Measurements from ENCODE around the gene HBQ1. TPM values are rescaled to one million over a fixed set of nuclear protein-coding genes. Genes with fewer than 3 reads are reported as not detected.

HBQ1 gene
- total RNA-seq, 1 experiment from 2014 or later = 10.4 TPM

- POLR2A ChIA-PET = no interaction called here
- TF ChIP-seq, protein P1, sequence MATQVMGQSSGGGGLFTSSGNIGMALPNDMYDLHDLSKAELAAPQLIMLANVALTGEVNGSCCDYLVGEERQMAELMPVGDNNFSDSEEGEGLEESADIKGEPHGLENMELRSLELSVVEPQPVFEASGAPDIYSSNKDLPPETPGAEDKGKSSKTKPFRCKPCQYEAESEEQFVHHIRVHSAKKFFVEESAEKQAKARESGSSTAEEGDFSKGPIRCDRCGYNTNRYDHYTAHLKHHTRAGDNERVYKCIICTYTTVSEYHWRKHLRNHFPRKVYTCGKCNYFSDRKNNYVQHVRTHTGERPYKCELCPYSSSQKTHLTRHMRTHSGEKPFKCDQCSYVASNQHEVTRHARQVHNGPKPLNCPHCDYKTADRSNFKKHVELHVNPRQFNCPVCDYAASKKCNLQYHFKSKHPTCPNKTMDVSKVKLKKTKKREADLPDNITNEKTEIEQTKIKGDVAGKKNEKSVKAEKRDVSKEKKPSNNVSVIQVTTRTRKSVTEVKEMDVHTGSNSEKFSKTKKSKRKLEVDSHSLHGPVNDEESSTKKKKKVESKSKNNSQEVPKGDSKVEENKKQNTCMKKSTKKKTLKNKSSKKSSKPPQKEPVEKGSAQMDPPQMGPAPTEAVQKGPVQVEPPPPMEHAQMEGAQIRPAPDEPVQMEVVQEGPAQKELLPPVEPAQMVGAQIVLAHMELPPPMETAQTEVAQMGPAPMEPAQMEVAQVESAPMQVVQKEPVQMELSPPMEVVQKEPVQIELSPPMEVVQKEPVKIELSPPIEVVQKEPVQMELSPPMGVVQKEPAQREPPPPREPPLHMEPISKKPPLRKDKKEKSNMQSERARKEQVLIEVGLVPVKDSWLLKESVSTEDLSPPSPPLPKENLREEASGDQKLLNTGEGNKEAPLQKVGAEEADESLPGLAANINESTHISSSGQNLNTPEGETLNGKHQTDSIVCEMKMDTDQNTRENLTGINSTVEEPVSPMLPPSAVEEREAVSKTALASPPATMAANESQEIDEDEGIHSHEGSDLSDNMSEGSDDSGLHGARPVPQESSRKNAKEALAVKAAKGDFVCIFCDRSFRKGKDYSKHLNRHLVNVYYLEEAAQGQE (IDR thresholded peaks at IDR 0.05; ENCODE audit: insufficient read depth in 1 of 2, low read depth in 2 of 2, low read length in 1 of 2) = no peak
- TF ChIP-seq POLR2AphosphoS5 (IDR thresholded peaks at IDR 0.05; ENCODE audit: low read depth, low read length) (no peak), TCF7L2 (IDR thresholded peaks at IDR 0.05; ENCODE audit: low read depth, low read length) (no peak)
- no TSS peak for BruUV-seq (replicated peaks)
- Histone ChIP-seq H3K9me3 (ENCODE audit: control insufficient read depth, insufficient read depth, low read depth, low read length) (no peaks in the 10 kb centered on the region), H3K27me3 (ENCODE audit: control insufficient read depth, insufficient read depth, low read length) (no peaks in the 10 kb centered on the region), H3K4me3 (ENCODE audit: low read depth in 2 of 2, low read length in 2 of 2) (no peak overlapping the region), H3K27ac (ENCODE audit: low read length) (no peak overlapping the region), H3K4me1 (ENCODE audit: control insufficient read depth, insufficient read depth, low read length) (peaks cover 6% of the 10 kb centered on the region; the same call in 1 of the 2 replicates), H3K36me3 (ENCODE audit: control insufficient read depth, insufficient read depth, low read length) (no peaks in the 10 kb centered on the region)
- ATAC-seq (no peak), DNase-seq (ENCODE audit: low read depth, low spot score) (no peak)
- CTCF ChIA-PET = interaction anchor here (0.8 kb wide), 1 partner anchor 80 kb away, joined by 4 read pairs; no protein-coding TSS in a partner anchor
- in situ Hi-C loops (cut with HindIII; ENCODE audit: low pct_unique_long_range_greater_than_20kb, low sequenced_read_pairs) (no loop called here), intact Hi-C loops (cut with micrococcal nuclease; ENCODE audit: unreplicated experiment) (no loop called here)
Observed at GRCh38 chr16:177981-178667, 2.1 kb upstream of the HBQ1 start.

GRCh38 chr16:178668-179015 lies 1.6 kb upstream of the HBQ1 start:
- POLR2A ChIA-PET = no interaction called here
- Histone ChIP-seq H3K27me3 (ENCODE audit: control insufficient read depth, insufficient read depth, low read length) (no peaks in the 10 kb centered on the region), H3K4me3 (ENCODE audit: low read depth in 2 of 2, low read length in 2 of 2) (no peak overlapping the region), H3K36me3 (ENCODE audit: control insufficient read depth, insufficient read depth, low read length) (no peaks in the 10 kb centered on the region), H3K9me3 (ENCODE audit: control insufficient read depth, insufficient read depth, low read depth, low read length) (no peaks in the 10 kb centered on the region), H3K27ac (ENCODE audit: low read length) (no peak overlapping the region), H3K4me1 (ENCODE audit: control insufficient read depth, insufficient read depth, low read length) (peaks cover 6% of the 10 kb centered on the region; the same call in 1 of the 2 replicates)
- DNase-seq (ENCODE audit: low read depth, low spot score) (no peak), ATAC-seq (no peak)
- CTCF ChIA-PET = no interaction called here
- no peak for TF ChIP-seq TCF7L2 (IDR thresholded peaks at IDR 0.05; ENCODE audit: low read depth, low read length)
- TF ChIP-seq POLR2AphosphoS5 (IDR thresholded peaks at IDR 0.05; ENCODE audit: low read depth, low read length) = no peak
- no peak for TF ChIP-seq SIN3A (IDR thresholded peaks at IDR 0.05; ENCODE audit: borderline replicate concordance, insufficient read depth, low read depth, low read length)
- TF ChIP-seq CTCF (IDR thresholded peaks at IDR 0.05) = no peak
- TF ChIP-seq, protein P1 (IDR thresholded peaks at IDR 0.05; ENCODE audit: insufficient read depth in 1 of 2, low read depth in 2 of 2, low read length in 1 of 2) = no peak
- intact Hi-C loops (cut with micrococcal nuclease; ENCODE audit: unreplicated experiment) (no loop called here), in situ Hi-C loops (cut with HindIII; ENCODE audit: low pct_unique_long_range_greater_than_20kb, low sequenced_read_pairs) (no loop called here)
- no TSS peak for BruUV-seq (replicated peaks)

Measured in Panc1 (cell line).